ENCODE results near the gene TMPRSS4. TPM values are rescaled to one million over a fixed set of nuclear protein-coding genes. Genes with fewer than 3 reads are reported as not detected.

Gene TMPRSS4
- total and polyA plus RNA-seq, 2 experiments from 2014 or later: not detected

GRCh38 chr11:118154641-118155040, 77.8 kb downstream of the TMPRSS4 start:
- Histone ChIP-seq H3K9ac (no peak overlapping the region), H3K9me2 (ENCODE audit: insufficient read depth) (no peaks in the 10 kb centered on the region), H3F3A (ENCODE audit: insufficient read depth) (no peaks in the 10 kb centered on the region), H3K4me2 (ENCODE audit: unreplicated experiment) (no peak overlapping the region), H3K4me1 (ENCODE audit: insufficient read depth) (no peaks in the 10 kb centered on the region), H3K9me3 (ENCODE audit: low read depth) (no peaks in the 10 kb centered on the region), H4K20me1 (ENCODE audit: insufficient read depth) (no peaks in the 10 kb centered on the region), H3K27ac (no peak overlapping the region), H2AFZ (no peak overlapping the region), H3K27me3 (replicated peaks; ENCODE audit: insufficient read depth) (peaks cover 77% of the 10 kb centered on the region), H3K79me2 (ENCODE audit: insufficient read depth) (no peaks in the 10 kb centered on the region), H3K4me3 (no peak overlapping the region), H3K36me3 (ENCODE audit: low read depth) (no peaks in the 10 kb centered on the region)
- 89% methylated on average over 1 of the region's 1 CpG for WGBS, 2 experiments (ENCODE audit: low coverage in 1 of 2, low lambda C conversion rate in 2 of 2, missing lambda C conversion rate in 2 of 2)
- TF ChIP-seq EZH2phosphoT487 (IDR thresholded peaks at IDR 0.05; ENCODE audit: insufficient read depth, low read depth) (no peak), EZH2 (IDR thresholded peaks at IDR 0.05; ENCODE audit: insufficient read depth, poor library complexity, severe bottlenecking) (no peak)
- no peak for DNase-seq
- in situ Hi-C loops (cut with MboI): no loop called here

- Histone ChIP-seq H3K4me1 (ENCODE audit: insufficient read depth) (no peaks in the 10 kb centered on the region), H3K9ac (no peak overlapping the region), H3K9me2 (ENCODE audit: insufficient read depth) (no peaks in the 10 kb centered on the region), H3K4me2 (ENCODE audit: unreplicated experiment) (no peak overlapping the region), H3K4me3 (no peak overlapping the region), H3K27ac (no peak overlapping the region), H3K79me2 (ENCODE audit: insufficient read depth) (no peaks in the 10 kb centered on the region), H3K9me3 (ENCODE audit: low read depth) (no peaks in the 10 kb centered on the region), H3F3A (ENCODE audit: insufficient read depth) (no peaks in the 10 kb centered on the region), H2AFZ (no peak overlapping the region), H3K27me3 (replicated peaks; ENCODE audit: insufficient read depth) (peaks cover 67% of the 10 kb centered on the region), H4K20me1 (ENCODE audit: insufficient read depth) (no peaks in the 10 kb centered on the region), H3K36me3 (ENCODE audit: low read depth) (no peaks in the 10 kb centered on the region)
- in situ Hi-C loops (cut with MboI): no loop called here
- TF ChIP-seq EZH2 (IDR thresholded peaks at IDR 0.05; ENCODE audit: insufficient read depth, poor library complexity, severe bottlenecking) (no peak), EZH2phosphoT487 (IDR thresholded peaks at IDR 0.05; ENCODE audit: insufficient read depth, low read depth) (no peak)
- WGBS, 2 experiments (ENCODE audit: low coverage in 1 of 2, low lambda C conversion rate in 2 of 2, missing lambda C conversion rate in 2 of 2): 32 to 48% methylated on average over 10 to 11 of the region's 11 CpGs
- DNase-seq: no peak
Measured at GRCh38 chr11:118155776-118156530, 79.1 kb downstream of the TMPRSS4 start.

- Histone ChIP-seq H3K4me1 (ENCODE audit: insufficient read depth) (no peaks in the 10 kb centered on the region), H3K9me3 (ENCODE audit: low read depth) (no peaks in the 10 kb centered on the region), H3F3A (ENCODE audit: insufficient read depth) (no peaks in the 10 kb centered on the region), H2AFZ (no peak overlapping the region), H4K20me1 (ENCODE audit: insufficient read depth) (no peaks in the 10 kb centered on the region), H3K27ac (no peak overlapping the region), H3K9ac (no peak overlapping the region), H3K4me2 (ENCODE audit: unreplicated experiment) (no peak overlapping the region), H3K36me3 (ENCODE audit: low read depth) (no peaks in the 10 kb centered on the region), H3K27me3 (replicated peaks; ENCODE audit: insufficient read depth) (peaks cover 67% of the 10 kb centered on the region), H3K79me2 (ENCODE audit: insufficient read depth) (no peaks in the 10 kb centered on the region), H3K9me2 (ENCODE audit: insufficient read depth) (no peaks in the 10 kb centered on the region), H3K4me3 (no peak overlapping the region)
- DNase-seq: no peak
- TF ChIP-seq EZH2 (IDR thresholded peaks at IDR 0.05; ENCODE audit: insufficient read depth, poor library complexity, severe bottlenecking): no peak
- no peak for TF ChIP-seq EZH2phosphoT487 (IDR thresholded peaks at IDR 0.05; ENCODE audit: insufficient read depth, low read depth)
- in situ Hi-C loops (cut with MboI): no loop called here
- WGBS, 2 experiments (ENCODE audit: low coverage in 1 of 2, low lambda C conversion rate in 2 of 2, missing lambda C conversion rate in 2 of 2): 8% methylated on average over 17 to 21 of the region's 21 CpGs
Measured at GRCh38 chr11:118156531-118157185, 79.8 kb downstream of the TMPRSS4 start.

- H3K4me1 ChIP-seq (ENCODE audit: insufficient read depth): no peaks in the 10 kb centered on the region
- no peak overlapping the region for H3K27ac ChIP-seq
- no peak overlapping the region for H2AFZ ChIP-seq
- H3K9me3 ChIP-seq (ENCODE audit: low read depth): no peaks in the 10 kb centered on the region
- no peak for TF ChIP-seq EZH2 (IDR thresholded peaks at IDR 0.05; ENCODE audit: insufficient read depth, poor library complexity, severe bottlenecking)
- no peak for TF ChIP-seq EZH2phosphoT487 (IDR thresholded peaks at IDR 0.05; ENCODE audit: insufficient read depth, low read depth)
- H3K9me2 ChIP-seq (ENCODE audit: insufficient read depth): no peaks in the 10 kb centered on the region
- 39 to 40% methylated on average over 10 of the region's 10 CpGs for WGBS, 2 experiments (ENCODE audit: low coverage in 1 of 2, low lambda C conversion rate in 2 of 2, missing lambda C conversion rate in 2 of 2)
- no peak overlapping the region for H3K4me2 ChIP-seq (ENCODE audit: unreplicated experiment)
- no peak overlapping the region for H3K4me3 ChIP-seq
- peaks cover 61% of the 10 kb centered on the region for H3K27me3 ChIP-seq (replicated peaks; ENCODE audit: insufficient read depth)
- no peaks in the 10 kb centered on the region for H3K79me2 ChIP-seq (ENCODE audit: insufficient read depth)
- H3K9ac ChIP-seq: no peak overlapping the region
- no peak for DNase-seq
- no peaks in the 10 kb centered on the region for H3K36me3 ChIP-seq (ENCODE audit: low read depth)
- no peaks in the 10 kb centered on the region for H3F3A ChIP-seq (ENCODE audit: insufficient read depth)
- in situ Hi-C loops (cut with MboI): no loop called here
- H4K20me1 ChIP-seq (ENCODE audit: insufficient read depth): no peaks in the 10 kb centered on the region
Measured at GRCh38 chr11:118157186-118157895, 80.5 kb downstream of the TMPRSS4 start.
